T-helper 1 cell treated with Interleukin-12 subunit alpha and Interleukin-12 subunit beta and Interleukin-4 antibody, amounts not matched to agents 30 μg/mL and 1 μg/mL, for 36 hours (primary cell): ENCODE measurements around the gene CTNNA3.

ENCODE experiments used
- H3K27ac Mint-ChIP-seq: one replicate; pipeline ENCODE4 v1.8.0; 2021; ENCODE audit warnings: mild to moderate bottlenecking, mixed read lengths
- H3K27me3 Mint-ChIP-seq: one replicate; pipeline ENCODE4 v1.8.0; 2021; ENCODE audit warnings: low read depth, mixed read lengths
- H3K36me3 Mint-ChIP-seq: one replicate; pipeline ENCODE4 v1.8.0; 2021; ENCODE audit warnings: low read depth, mixed read lengths
- H3K4me1 Mint-ChIP-seq: one replicate; pipeline ENCODE4 v1.8.0; 2021; ENCODE audit warnings: low read depth, mixed read lengths
- H3K4me3 Mint-ChIP-seq: one replicate; pipeline ENCODE4 v1.8.0; 2021; ENCODE audit warnings: mild to moderate bottlenecking, moderate library complexity, mixed read lengths
- H3K9me3 Mint-ChIP-seq: one replicate; pipeline ENCODE4 v1.8.0; 2021; ENCODE audit warnings: mixed read lengths

The CTNNA3 gene

GRCh38 chr10:66842371-66842770 lies 853.6 kb downstream of the CTNNA3 start:
- H3K36me3 Mint-ChIP-seq, result no peaks in the 10 kb centered on the region
- no peaks in the 10 kb centered on the region for H3K27me3 Mint-ChIP-seq
- no peak overlapping the region for H3K27ac Mint-ChIP-seq
- no peaks in the 10 kb centered on the region for H3K4me1 Mint-ChIP-seq
- H3K9me3 Mint-ChIP-seq, result no peaks in the 10 kb centered on the region
- H3K4me3 Mint-ChIP-seq, result no peak overlapping the region

DNA sequence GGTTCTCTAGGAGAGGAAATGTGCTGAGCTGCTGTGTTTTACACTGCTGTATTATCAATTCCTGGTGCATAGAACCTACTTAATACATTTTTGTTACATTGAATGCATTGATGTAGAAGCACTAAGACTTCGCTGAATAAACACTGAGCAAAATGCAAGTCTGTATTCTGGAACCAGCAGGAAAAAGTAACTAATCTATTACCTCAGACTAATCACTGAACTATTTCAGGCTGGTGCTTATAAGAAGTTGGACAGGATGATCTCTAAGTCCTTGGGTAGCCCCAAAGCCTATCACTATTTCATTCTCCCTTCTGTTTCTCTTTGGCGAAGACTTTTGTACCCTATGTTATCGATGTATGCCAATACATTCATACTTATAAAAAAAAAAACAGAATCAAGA lies 857.3 kb downstream of the CTNNA3 start:
- Mint-ChIP-seq H3K27me3 (no peaks in the 10 kb centered on the region), H3K36me3 (no peaks in the 10 kb centered on the region), H3K9me3 (no peaks in the 10 kb centered on the region), H3K4me3 (no peak overlapping the region), H3K4me1 (no peaks in the 10 kb centered on the region), H3K27ac (no peak overlapping the region)

DNA sequence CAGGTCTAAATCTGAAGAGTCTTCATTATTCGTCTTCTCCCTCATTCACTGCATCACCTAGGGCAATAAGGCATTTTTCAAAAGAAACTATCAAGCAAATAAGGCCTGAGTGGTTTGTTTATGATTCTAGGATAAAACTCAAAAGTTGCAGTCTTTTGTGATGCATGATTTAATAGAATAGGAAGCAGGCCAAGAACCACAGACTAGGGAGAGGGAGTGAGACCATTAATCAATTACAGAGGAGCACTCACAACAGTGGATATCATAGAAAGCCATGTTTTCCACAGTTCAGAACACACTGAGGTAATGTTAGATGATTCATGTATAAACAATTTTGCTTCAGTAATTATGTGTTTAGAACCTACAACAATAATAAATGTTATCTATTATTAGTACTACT lies 858.0 kb downstream of the CTNNA3 start:
- H3K27me3 Mint-ChIP-seq, result no peaks in the 10 kb centered on the region
- H3K36me3 Mint-ChIP-seq, result no peaks in the 10 kb centered on the region
- H3K4me1 Mint-ChIP-seq, result peaks cover under 1% of the 10 kb centered on the region
- no peak overlapping the region for H3K4me3 Mint-ChIP-seq
- no peaks in the 10 kb centered on the region for H3K9me3 Mint-ChIP-seq
- H3K27ac Mint-ChIP-seq, result no peak overlapping the region

GRCh38 chr10:66837335-66837734 lies 858.7 kb downstream of the CTNNA3 start:
- H3K4me3 Mint-ChIP-seq, result no peak overlapping the region
- no peak overlapping the region for H3K27ac Mint-ChIP-seq
- no peaks in the 10 kb centered on the region for H3K27me3 Mint-ChIP-seq
- no peaks in the 10 kb centered on the region for H3K36me3 Mint-ChIP-seq
- H3K4me1 Mint-ChIP-seq, result peaks cover 2% of the 10 kb centered on the region
- no peaks in the 10 kb centered on the region for H3K9me3 Mint-ChIP-seq

- no peaks in the 10 kb centered on the region for H3K36me3 Mint-ChIP-seq
- no peak overlapping the region for H3K4me3 Mint-ChIP-seq
- no peaks in the 10 kb centered on the region for H3K9me3 Mint-ChIP-seq
- peaks cover 2% of the 10 kb centered on the region for H3K4me1 Mint-ChIP-seq
- H3K27me3 Mint-ChIP-seq, result no peaks in the 10 kb centered on the region
- H3K27ac Mint-ChIP-seq, result no peak overlapping the region
Measured at GRCh38 chr10:66836771-66837170, 859.2 kb downstream of the CTNNA3 start.

DNA sequence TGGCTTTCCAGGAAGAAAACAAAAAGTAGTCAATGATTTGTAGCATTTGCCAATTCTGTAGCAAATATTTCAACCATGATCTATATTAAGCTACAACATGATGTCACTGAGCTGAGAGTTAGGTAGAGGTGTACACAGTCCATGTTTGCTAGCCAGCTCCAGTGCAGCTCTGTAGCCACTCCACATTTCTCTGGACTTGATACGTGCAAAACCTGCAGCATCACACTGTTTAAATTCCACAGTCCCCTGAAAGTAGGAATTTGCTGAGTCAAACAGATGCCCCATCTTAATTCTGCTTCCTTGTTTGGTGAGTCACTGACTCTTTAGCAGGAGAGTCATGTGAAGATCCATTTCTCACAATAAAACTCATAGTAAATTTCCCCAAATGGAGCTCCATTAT lies 859.9 kb downstream of the CTNNA3 start:
- no peaks in the 10 kb centered on the region for H3K36me3 Mint-ChIP-seq
- H3K9me3 Mint-ChIP-seq, result no peaks in the 10 kb centered on the region
- no peak overlapping the region for H3K4me3 Mint-ChIP-seq
- no peaks in the 10 kb centered on the region for H3K27me3 Mint-ChIP-seq
- peaks cover 2% of the 10 kb centered on the region for H3K4me1 Mint-ChIP-seq
- H3K27ac Mint-ChIP-seq, result no peak overlapping the region

- Mint-ChIP-seq H3K27ac (no peak overlapping the region), H3K9me3 (no peaks in the 10 kb centered on the region), H3K4me3 (no peak overlapping the region), H3K36me3 (no peaks in the 10 kb centered on the region), H3K4me1 (peaks cover 2% of the 10 kb centered on the region), H3K27me3 (no peaks in the 10 kb centered on the region)
Measured at GRCh38 chr10:66835400-66835799, 860.6 kb downstream of the CTNNA3 start.

DNA sequence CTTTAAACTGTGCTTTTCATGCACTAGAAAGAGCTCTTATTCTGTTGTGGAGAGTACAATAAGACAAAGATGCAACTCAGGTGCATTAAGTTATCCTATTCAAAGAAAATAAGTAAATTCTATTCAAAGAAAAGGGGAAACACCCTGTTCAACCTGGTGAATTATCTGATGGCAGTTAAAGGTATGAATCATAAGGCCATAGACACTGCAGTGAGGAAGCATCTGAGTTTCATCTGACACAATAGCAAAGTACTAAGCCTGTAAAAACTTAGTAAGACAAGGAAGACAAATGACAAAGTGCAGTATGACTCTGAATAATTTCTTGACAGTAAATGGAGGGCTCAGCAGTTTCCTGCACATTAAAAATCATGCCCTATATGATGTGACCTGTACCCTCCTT lies 861.2 kb downstream of the CTNNA3 start:
- no peaks in the 10 kb centered on the region for H3K27me3 Mint-ChIP-seq
- H3K4me1 Mint-ChIP-seq, result peaks cover 2% of the 10 kb centered on the region
- H3K27ac Mint-ChIP-seq, result no peak overlapping the region
- H3K9me3 Mint-ChIP-seq, result no peaks in the 10 kb centered on the region
- no peaks in the 10 kb centered on the region for H3K36me3 Mint-ChIP-seq
- H3K4me3 Mint-ChIP-seq, result no peak overlapping the region

GRCh38 chr10:66833861-66834260 lies 862.1 kb downstream of the CTNNA3 start:
- peaks cover 2% of the 10 kb centered on the region for H3K4me1 Mint-ChIP-seq
- no peak overlapping the region for H3K4me3 Mint-ChIP-seq
- no peaks in the 10 kb centered on the region for H3K9me3 Mint-ChIP-seq
- H3K27me3 Mint-ChIP-seq, result no peaks in the 10 kb centered on the region
- no peak overlapping the region for H3K27ac Mint-ChIP-seq
- no peaks in the 10 kb centered on the region for H3K36me3 Mint-ChIP-seq

GRCh38 chr10:66832781-66833422 lies 863.1 kb downstream of the CTNNA3 start:
- Mint-ChIP-seq H3K4me3 (no peak overlapping the region), H3K27me3 (no peaks in the 10 kb centered on the region), H3K36me3 (no peaks in the 10 kb centered on the region), H3K27ac (no peak overlapping the region), H3K9me3 (no peaks in the 10 kb centered on the region), H3K4me1 (peaks cover 2% of the 10 kb centered on the region)

DNA sequence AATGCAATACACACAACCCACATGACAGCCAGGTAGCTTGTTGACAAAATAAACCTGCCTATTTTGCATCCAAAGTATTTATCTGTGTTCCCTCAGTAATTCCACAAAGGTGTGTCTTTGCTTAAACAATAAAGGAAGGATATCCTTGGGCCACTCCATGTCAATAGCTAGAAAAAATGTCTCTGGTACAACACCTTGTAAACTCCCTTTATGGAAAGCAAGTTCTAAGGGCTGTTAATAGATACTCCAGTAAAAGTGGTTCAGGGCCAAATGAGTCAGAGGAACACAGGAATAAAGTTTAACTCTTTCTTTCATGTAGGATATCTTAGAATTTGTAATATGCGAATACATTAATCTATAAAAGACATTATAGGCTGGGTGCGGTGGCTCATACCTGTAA lies 867.0 kb downstream of the CTNNA3 start:
- no peak overlapping the region for H3K27ac Mint-ChIP-seq
- no peak overlapping the region for H3K4me3 Mint-ChIP-seq
- no peaks in the 10 kb centered on the region for H3K9me3 Mint-ChIP-seq
- no peaks in the 10 kb centered on the region for H3K27me3 Mint-ChIP-seq
- no peaks in the 10 kb centered on the region for H3K36me3 Mint-ChIP-seq
- H3K4me1 Mint-ChIP-seq, result peaks cover 2% of the 10 kb centered on the region

GRCh38 chr10:66827353-66827752 lies 868.6 kb downstream of the CTNNA3 start:
- Mint-ChIP-seq H3K36me3 (no peaks in the 10 kb centered on the region), H3K4me3 (no peak overlapping the region), H3K27ac (no peak overlapping the region), H3K27me3 (no peaks in the 10 kb centered on the region), H3K4me1 (no peaks in the 10 kb centered on the region), H3K9me3 (no peaks in the 10 kb centered on the region)

DNA sequence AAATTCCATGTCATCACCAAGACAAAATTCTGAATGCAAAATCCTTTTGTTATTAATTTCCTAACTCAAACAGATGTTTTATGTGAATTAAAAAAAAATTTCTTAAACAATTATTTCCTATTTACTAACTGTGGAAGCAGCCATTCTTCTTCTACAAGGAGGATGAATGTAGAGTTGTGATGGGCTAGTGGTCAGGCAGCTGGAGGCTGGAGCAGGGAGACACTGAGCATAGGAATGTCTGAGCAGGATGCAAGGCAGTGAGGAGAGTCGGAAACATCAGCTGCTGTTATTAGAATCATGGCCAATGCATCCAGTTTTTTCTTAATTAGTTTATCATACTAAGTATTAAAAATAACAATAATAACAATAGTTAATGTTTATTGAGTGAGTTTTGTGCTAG lies 872.7 kb downstream of the CTNNA3 start:
- no peaks in the 10 kb centered on the region for H3K9me3 Mint-ChIP-seq
- H3K4me3 Mint-ChIP-seq, result no peak overlapping the region
- no peaks in the 10 kb centered on the region for H3K4me1 Mint-ChIP-seq
- no peaks in the 10 kb centered on the region for H3K27me3 Mint-ChIP-seq
- H3K27ac Mint-ChIP-seq, result no peak overlapping the region
- no peaks in the 10 kb centered on the region for H3K36me3 Mint-ChIP-seq

DNA sequence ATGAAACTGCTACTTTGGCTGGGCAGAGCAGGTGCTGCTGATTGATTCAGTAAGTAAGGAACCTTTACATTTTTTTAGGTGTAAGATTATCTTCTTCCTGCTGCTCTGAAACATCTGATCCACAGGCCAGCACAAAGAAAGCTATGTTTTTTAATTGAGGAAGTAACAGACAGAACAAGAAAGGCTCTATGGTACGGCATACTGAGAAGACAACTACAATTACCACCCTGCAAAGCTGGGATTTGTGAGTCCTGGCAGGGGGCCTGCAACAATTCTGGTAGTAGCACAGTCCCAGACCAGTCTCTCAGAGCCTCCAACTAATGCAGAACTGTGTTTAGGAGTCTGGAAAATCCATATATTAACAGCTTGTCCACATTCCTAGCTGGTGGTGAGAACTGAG lies 873.2 kb downstream of the CTNNA3 start:
- no peaks in the 10 kb centered on the region for H3K4me1 Mint-ChIP-seq
- H3K9me3 Mint-ChIP-seq, result no peaks in the 10 kb centered on the region
- H3K36me3 Mint-ChIP-seq, result no peaks in the 10 kb centered on the region
- H3K27ac Mint-ChIP-seq, result no peak overlapping the region
- no peak overlapping the region for H3K4me3 Mint-ChIP-seq
- H3K27me3 Mint-ChIP-seq, result no peaks in the 10 kb centered on the region

DNA sequence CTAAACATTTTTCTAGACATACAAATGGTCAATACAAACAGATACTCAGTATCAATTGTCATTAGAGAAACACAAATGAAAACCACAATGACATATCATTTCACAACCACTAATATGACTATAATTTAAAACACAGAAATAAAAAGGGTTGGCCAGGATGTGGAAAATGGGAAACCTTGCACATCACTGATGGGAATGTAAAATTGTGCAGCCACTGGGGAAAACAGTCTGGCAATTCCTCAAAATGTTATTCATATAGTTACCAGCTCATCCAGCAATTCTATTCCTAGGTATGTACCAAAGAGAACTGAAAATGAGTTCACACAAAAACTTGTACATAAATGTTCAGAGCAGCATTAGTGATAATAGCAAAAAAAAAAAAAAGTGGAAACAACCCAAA lies 876.3 kb downstream of the CTNNA3 start:
- H3K4me3 Mint-ChIP-seq, result no peak overlapping the region
- H3K27ac Mint-ChIP-seq, result no peak overlapping the region
- no peaks in the 10 kb centered on the region for H3K9me3 Mint-ChIP-seq
- no peaks in the 10 kb centered on the region for H3K36me3 Mint-ChIP-seq
- H3K27me3 Mint-ChIP-seq, result no peaks in the 10 kb centered on the region
- no peaks in the 10 kb centered on the region for H3K4me1 Mint-ChIP-seq

GRCh38 chr10:66813122-66813521 lies 882.9 kb downstream of the CTNNA3 start:
- H3K27ac Mint-ChIP-seq, result no peak overlapping the region
- no peak overlapping the region for H3K4me3 Mint-ChIP-seq
- H3K4me1 Mint-ChIP-seq, result no peaks in the 10 kb centered on the region
- H3K27me3 Mint-ChIP-seq, result no peaks in the 10 kb centered on the region
- H3K36me3 Mint-ChIP-seq, result no peaks in the 10 kb centered on the region
- no peaks in the 10 kb centered on the region for H3K9me3 Mint-ChIP-seq
